Activated T-cell treated with anti-CD3 and anti-CD28 coated beads, Interleukin-2, amount 50 U/mL, for 24 hours (primary cell): ENCODE data around the gene RAB5B.

Experiments
- DNase-seq: peaks from one replicate; pipeline ENCODE4 v3.0.0-alpha.2; 2020
- H3K27ac Mint-ChIP-seq: 2 replicates; pipeline ENCODE4 v1.8.0; 2020; ENCODE audit warnings: mild to moderate bottlenecking, mixed read lengths
- H3K27me3 Mint-ChIP-seq: 2 replicates; pipeline ENCODE4 v1.8.0; 2020; ENCODE audit warnings: mixed read lengths
- H3K36me3 Mint-ChIP-seq: 2 replicates; pipeline ENCODE4 v1.8.0; 2020; ENCODE audit warnings: low read depth, mixed read lengths
- H3K4me1 Mint-ChIP-seq: 2 replicates; pipeline ENCODE4 v1.8.0; 2020; ENCODE audit warnings: low read depth, mixed read lengths
- H3K4me3 Mint-ChIP-seq: 2 replicates; pipeline ENCODE4 v1.8.0; 2020; ENCODE audit warnings: mild to moderate bottlenecking, moderate library complexity, mixed read lengths
- H3K9me3 Mint-ChIP-seq: 2 replicates; pipeline ENCODE4 v1.8.0; 2020; ENCODE audit warnings: mixed read lengths

The RAB5B gene

GRCh38 chr12:55973599-55974307 is at the start of gene RAB5B:
Gene RAB5B, plus strand, starts transcription at chr12:55974078. Its CDS starts 12,883 bp downstream, at chr12:55986961.
- peak; percentile 93 for DNase-seq
- H3K9me3 Mint-ChIP-seq, result no peaks in the 10 kb centered on the region
- no peaks in the 10 kb centered on the region for H3K27me3 Mint-ChIP-seq
- H3K4me3 Mint-ChIP-seq, result no peak within 1 kb of the TSS
- H3K4me1 Mint-ChIP-seq, result peaks cover 31% of the 10 kb centered on the region
- no peak within 1 kb of the TSS for H3K27ac Mint-ChIP-seq
- peaks cover 25% of the 10 kb centered on the region for H3K36me3 Mint-ChIP-seq

- Mint-ChIP-seq H3K27me3 (no peaks in the 10 kb centered on the region), H3K4me1 (peaks cover 59% of the 10 kb centered on the region), H3K9me3 (no peaks in the 10 kb centered on the region), H3K36me3 (peaks cover 60% of the 10 kb centered on the region), H3K27ac (peak overlapping the region; percentile 98), H3K4me3 (peak overlapping the region; percentile 91)
- no peak for DNase-seq
Observed at GRCh38 chr12:55925371-55925770, 48.5 kb upstream of the RAB5B start.

GRCh38 chr12:55925870-55926737 is 47.8 kb upstream of the RAB5B start:
- Mint-ChIP-seq H3K36me3 (peaks cover 58% of the 10 kb centered on the region), H3K9me3 (no peaks in the 10 kb centered on the region), H3K4me3 (peak overlapping the region; percentile 91), H3K27ac (peak overlapping the region; percentile 98), H3K4me1 (peaks cover 61% of the 10 kb centered on the region), H3K27me3 (no peaks in the 10 kb centered on the region)
- DNase-seq, result no peak

GRCh38 chr12:55926738-55927587 is 46.9 kb upstream of the RAB5B start:
- H3K36me3 Mint-ChIP-seq, result peaks cover 60% of the 10 kb centered on the region
- H3K27me3 Mint-ChIP-seq, result no peaks in the 10 kb centered on the region
- peak overlapping the region; percentile 98 for H3K27ac Mint-ChIP-seq
- H3K4me3 Mint-ChIP-seq, result peak overlapping the region; percentile 91
- peak; percentile 96 for DNase-seq
- no peaks in the 10 kb centered on the region for H3K9me3 Mint-ChIP-seq
- H3K4me1 Mint-ChIP-seq, result peaks cover 55% of the 10 kb centered on the region

GRCh38 chr12:55927588-55928502 is 46.0 kb upstream of the RAB5B start, which contains the start of gene PYM1:
Gene PYM1, minus strand, starts transcription at chr12:55927894. Its CDS starts 133 bp downstream, at chr12:55927761.
- Mint-ChIP-seq H3K4me1 (peaks cover 50% of the 10 kb centered on the region), H3K4me3 (peak within 1 kb of the TSS; percentile 91), H3K27me3 (no peaks in the 10 kb centered on the region), H3K27ac (peak within 1 kb of the TSS; percentile 98), H3K36me3 (peaks cover 60% of the 10 kb centered on the region), H3K9me3 (no peaks in the 10 kb centered on the region)
- peak; percentile 80 for DNase-seq

GRCh38 chr12:55929306-55929791 is 44.5 kb upstream of the RAB5B start:
- H3K4me3 Mint-ChIP-seq, result peak overlapping the region; percentile 91
- peak overlapping the region; percentile 98 for H3K27ac Mint-ChIP-seq
- peak; percentile 87 for DNase-seq
- no peaks in the 10 kb centered on the region for H3K27me3 Mint-ChIP-seq
- H3K4me1 Mint-ChIP-seq, result peaks cover 59% of the 10 kb centered on the region
- no peaks in the 10 kb centered on the region for H3K9me3 Mint-ChIP-seq
- peaks cover 64% of the 10 kb centered on the region for H3K36me3 Mint-ChIP-seq

- Mint-ChIP-seq H3K4me1 (peaks cover 62% of the 10 kb centered on the region), H3K9me3 (no peaks in the 10 kb centered on the region), H3K36me3 (peaks cover 68% of the 10 kb centered on the region), H3K27me3 (no peaks in the 10 kb centered on the region), H3K27ac (peak within 1 kb of the TSS; percentile 98), H3K4me3 (peak within 1 kb of the TSS; percentile 91)
- peak; percentile 84 for DNase-seq
Observed at GRCh38 chr12:55930771-55931316, 43.0 kb upstream of the RAB5B start, which contains the start of gene DGKA. Gene DGKA, plus strand, starts transcription at chr12:55931162. Its CDS starts 5,342 bp downstream, at chr12:55936504.

- Mint-ChIP-seq H3K4me1 (peaks cover 63% of the 10 kb centered on the region), H3K27me3 (no peaks in the 10 kb centered on the region), H3K4me3 (peak overlapping the region; percentile 91), H3K9me3 (no peaks in the 10 kb centered on the region), H3K36me3 (peaks cover 68% of the 10 kb centered on the region), H3K27ac (peak overlapping the region; percentile 98)
- peak; percentile 38 for DNase-seq
Observed at GRCh38 chr12:55931317-55931779, 42.5 kb upstream of the RAB5B start.

- Mint-ChIP-seq H3K36me3 (peaks cover 70% of the 10 kb centered on the region), H3K27ac (peak overlapping the region; percentile 98), H3K27me3 (no peaks in the 10 kb centered on the region), H3K9me3 (no peaks in the 10 kb centered on the region), H3K4me3 (peak overlapping the region; percentile 91), H3K4me1 (peaks cover 70% of the 10 kb centered on the region)
- peak; percentile 62 for DNase-seq
Observed at GRCh38 chr12:55931780-55932550, 41.9 kb upstream of the RAB5B start.

GRCh38 chr12:55932551-55932910 is 41.3 kb upstream of the RAB5B start:
- Mint-ChIP-seq H3K36me3 (peaks cover 70% of the 10 kb centered on the region), H3K4me3 (peak overlapping the region; percentile 91), H3K9me3 (no peaks in the 10 kb centered on the region), H3K27ac (peak overlapping the region; percentile 98), H3K27me3 (no peaks in the 10 kb centered on the region), H3K4me1 (peaks cover 75% of the 10 kb centered on the region)
- peak; percentile 51 for DNase-seq

- Mint-ChIP-seq H3K27me3 (no peaks in the 10 kb centered on the region), H3K36me3 (peaks cover 72% of the 10 kb centered on the region), H3K27ac (peak overlapping the region; percentile 98), H3K9me3 (no peaks in the 10 kb centered on the region), H3K4me3 (peak overlapping the region; percentile 91), H3K4me1 (peaks cover 80% of the 10 kb centered on the region)
- no peak for DNase-seq
Observed at GRCh38 chr12:55933169-55933798, 40.6 kb upstream of the RAB5B start.
